Thoracic aorta (tissue), 2 donors: ENCODE results near the gene AUTS2. TPM values are rescaled to one million over a fixed set of nuclear protein-coding genes. Genes with fewer than 3 reads are reported as not detected.

ENCODE experiments used
- ATAC-seq: fragments of 150-250 bp; one replicate; pipeline ENCODE4 v1.8.0; 2017; ENCODE audit warnings: low read depth; ENCODE audit not compliant: insufficient number of reproducible peaks, low FRiP score
- DNase-seq: peaks from one replicate; pipeline ENCODE4 v3.0.0-alpha.2; 2020; ENCODE audit warnings: low spot score
- H3K27ac ChIP-seq, 2 donors: fragments of 200-600 bp; sonication (generic); 1 replicate in 1 of 2; 2 replicates in 1 of 2; pipeline ENCODE4 v1.5.1; 2016; ENCODE audit warnings: mild to moderate bottlenecking in 2 of 2, moderate library complexity in 2 of 2
- H3K27me3 ChIP-seq: fragments of 200-600 bp; sonication (generic); replicated peaks from 2 replicates; pipeline ENCODE4 v1.6.0; 2016; ENCODE audit warnings: mild to moderate bottlenecking; ENCODE audit not compliant: insufficient read depth
- H3K36me3 ChIP-seq: fragments of 200-600 bp; sonication (generic); one replicate; pipeline ENCODE4 v1.5.1; 2016
- H3K4me1 ChIP-seq, 2 donors: fragments of 200-600 bp; sonication (generic); 1 replicate in 1 of 2; 2 replicates in 1 of 2; pipeline versions ENCODE4 v1.5.1 to v1.6.0; 2016; ENCODE audit warnings: low read depth in 2 of 2, mild to moderate bottlenecking in 1 of 2; ENCODE audit not compliant: control insufficient read depth in 1 of 2
- H3K4me3 ChIP-seq: fragments of 200-600 bp; sonication (generic); 2 replicates; pipeline ENCODE4 v1.5.1; 2016; ENCODE audit warnings: mild to moderate bottlenecking
- H3K9me3 ChIP-seq: fragments of 200-600 bp; sonication (generic); 2 replicates; pipeline ENCODE4 v1.5.1; 2016
- total RNA-seq, 2 donors: library from RNA; depleted of rRNA; stranded (reverse); fragments of >200 nt; gene quantifications; one replicate each; pipeline versions ENCODE4 v1.1.0 to v1.2.3, GENCODE V29; 2016
- TF ChIP-seq, protein P1 (sequence below): fragments of 200-600 bp; sonication (generic); IDR thresholded peaks from one replicate; pipeline ENCODE4 v1.5.1; 2019; ENCODE audit warnings: antibody characterized with exemption

AUTS2 gene
- total RNA-seq, 2 donors from 2014 or later, result 49.4 to 101 TPM

DNA sequence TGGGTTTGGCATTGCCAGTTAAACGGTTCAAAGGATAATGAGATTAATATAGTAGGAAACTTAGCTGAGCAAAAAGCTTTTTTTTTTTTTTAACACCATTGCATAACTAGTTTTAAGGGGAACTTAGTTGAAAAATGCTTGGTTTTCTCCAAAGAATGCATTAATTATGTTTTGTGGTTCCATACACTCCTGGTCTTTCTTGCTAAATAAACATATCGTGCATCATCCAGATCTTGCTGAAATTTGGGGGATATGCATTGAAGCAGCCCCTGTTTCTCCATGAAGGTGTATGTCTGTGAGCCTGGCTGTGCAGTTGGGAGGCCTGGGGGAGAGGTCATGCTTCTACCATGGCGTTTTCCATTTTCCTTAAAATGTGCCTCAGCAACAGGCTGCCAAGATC is 975.4 kb downstream of the AUTS2 start:
- ATAC-seq, result no peak

GRCh38 chr7:70574314-70574834 is 976.1 kb downstream of the AUTS2 start:
- ATAC-seq, result no peak
- Histone ChIP-seq H3K27me3 (no peaks in the 10 kb centered on the region), H3K36me3 (no peaks in the 10 kb centered on the region), H3K4me3 (no peak overlapping the region), H3K9me3 (no peaks in the 10 kb centered on the region), H3K4me1 (peaks cover 0 to 4% of the 10 kb centered on the region in 2 donors), H3K27ac (no peak overlapping the region)
- DNase-seq, result no peak
- TF ChIP-seq, protein P1, sequence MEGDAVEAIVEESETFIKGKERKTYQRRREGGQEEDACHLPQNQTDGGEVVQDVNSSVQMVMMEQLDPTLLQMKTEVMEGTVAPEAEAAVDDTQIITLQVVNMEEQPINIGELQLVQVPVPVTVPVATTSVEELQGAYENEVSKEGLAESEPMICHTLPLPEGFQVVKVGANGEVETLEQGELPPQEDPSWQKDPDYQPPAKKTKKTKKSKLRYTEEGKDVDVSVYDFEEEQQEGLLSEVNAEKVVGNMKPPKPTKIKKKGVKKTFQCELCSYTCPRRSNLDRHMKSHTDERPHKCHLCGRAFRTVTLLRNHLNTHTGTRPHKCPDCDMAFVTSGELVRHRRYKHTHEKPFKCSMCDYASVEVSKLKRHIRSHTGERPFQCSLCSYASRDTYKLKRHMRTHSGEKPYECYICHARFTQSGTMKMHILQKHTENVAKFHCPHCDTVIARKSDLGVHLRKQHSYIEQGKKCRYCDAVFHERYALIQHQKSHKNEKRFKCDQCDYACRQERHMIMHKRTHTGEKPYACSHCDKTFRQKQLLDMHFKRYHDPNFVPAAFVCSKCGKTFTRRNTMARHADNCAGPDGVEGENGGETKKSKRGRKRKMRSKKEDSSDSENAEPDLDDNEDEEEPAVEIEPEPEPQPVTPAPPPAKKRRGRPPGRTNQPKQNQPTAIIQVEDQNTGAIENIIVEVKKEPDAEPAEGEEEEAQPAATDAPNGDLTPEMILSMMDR, result no peak

More for the DNA sequence above, 975.4 kb downstream of the AUTS2 start:
- H3K27ac ChIP-seq, result no peak overlapping the region
- no peaks in the 10 kb centered on the region for H3K27me3 ChIP-seq
- no peaks in the 10 kb centered on the region for H3K9me3 ChIP-seq
- peaks cover 0 to 4% of the 10 kb centered on the region in 2 donors for H3K4me1 ChIP-seq
- TF ChIP-seq, protein P1, result no peak
- no peak for DNase-seq
- no peaks in the 10 kb centered on the region for H3K36me3 ChIP-seq
- no peak overlapping the region for H3K4me3 ChIP-seq

DNA sequence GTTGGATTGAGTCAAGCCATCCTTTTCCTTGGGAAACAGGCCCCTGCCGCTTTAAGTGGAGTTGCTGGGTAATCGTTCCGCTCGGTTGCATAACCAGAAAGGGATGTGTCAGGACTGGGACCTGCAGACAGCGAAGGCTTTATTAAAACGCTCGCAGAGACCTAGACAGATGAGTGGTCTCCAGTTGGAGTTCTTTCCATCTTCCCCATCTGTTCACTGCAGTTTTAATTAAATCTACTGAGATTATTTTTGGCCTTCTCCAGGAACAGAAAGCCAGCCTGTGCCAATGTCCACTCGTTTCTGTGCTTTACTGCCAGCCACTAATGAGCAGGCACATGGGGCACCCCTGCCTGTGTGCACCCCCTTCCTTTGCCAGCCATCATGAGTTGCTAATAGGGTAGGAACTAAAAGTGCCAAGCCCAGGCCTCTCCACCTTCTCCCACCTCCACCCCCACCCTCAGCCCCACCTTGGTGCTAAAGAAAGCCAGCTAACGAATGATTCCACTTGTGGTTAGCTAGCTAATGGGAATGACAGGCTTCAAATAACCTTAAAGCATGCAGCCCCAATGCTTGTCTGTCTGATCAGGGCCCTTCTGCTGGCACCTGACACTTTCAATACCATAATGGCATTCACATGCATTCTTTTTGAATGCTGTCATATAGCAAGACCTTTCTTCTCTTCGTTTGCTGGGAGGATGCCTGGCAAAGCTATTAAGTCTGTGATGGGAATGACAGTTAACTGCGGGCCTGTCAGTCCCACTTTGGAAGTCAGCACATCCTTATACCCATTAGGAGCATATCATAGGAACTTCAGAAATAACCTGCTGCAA is 976.9 kb downstream of the AUTS2 start:
- Histone ChIP-seq H3K4me3 (no peak overlapping the region), H3K36me3 (no peaks in the 10 kb centered on the region), H3K27ac (no peak overlapping the region), H3K4me1 (peaks cover 0 to 4% of the 10 kb centered on the region in 2 donors), H3K27me3 (no peaks in the 10 kb centered on the region), H3K9me3 (no peaks in the 10 kb centered on the region)
- no peak for DNase-seq
- TF ChIP-seq, protein P1, result no peak
- no peak for ATAC-seq

DNA sequence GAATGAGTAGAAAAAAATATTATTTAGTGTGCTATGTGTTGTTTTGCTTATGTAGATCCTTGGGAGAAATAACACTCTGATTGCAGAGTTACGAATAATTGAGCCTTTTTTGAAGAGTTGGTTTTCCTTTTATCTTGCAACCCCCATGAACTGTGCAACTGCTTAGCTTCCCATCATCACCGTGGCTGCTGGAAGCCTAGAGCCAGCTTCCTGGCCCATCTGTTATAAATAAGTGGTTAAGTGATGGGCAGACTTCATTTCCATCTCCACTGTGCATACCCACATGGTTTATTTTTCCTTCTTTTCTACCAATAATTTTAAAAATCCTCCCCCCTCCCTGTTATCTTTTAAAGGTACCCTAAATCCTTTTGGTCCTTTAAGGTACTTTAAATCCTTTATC is 978.8 kb downstream of the AUTS2 start:
- no peaks in the 10 kb centered on the region for H3K27me3 ChIP-seq
- no peak for ATAC-seq
- H3K9me3 ChIP-seq, result no peaks in the 10 kb centered on the region
- DNase-seq, result no peak
- H3K4me3 ChIP-seq, result no peak overlapping the region
- H3K27ac ChIP-seq, result no peak overlapping the region
- H3K36me3 ChIP-seq, result no peaks in the 10 kb centered on the region
- TF ChIP-seq, protein P1, result no peak
- H3K4me1 ChIP-seq, result peaks cover 0 to 4% of the 10 kb centered on the region in 2 donors

DNA sequence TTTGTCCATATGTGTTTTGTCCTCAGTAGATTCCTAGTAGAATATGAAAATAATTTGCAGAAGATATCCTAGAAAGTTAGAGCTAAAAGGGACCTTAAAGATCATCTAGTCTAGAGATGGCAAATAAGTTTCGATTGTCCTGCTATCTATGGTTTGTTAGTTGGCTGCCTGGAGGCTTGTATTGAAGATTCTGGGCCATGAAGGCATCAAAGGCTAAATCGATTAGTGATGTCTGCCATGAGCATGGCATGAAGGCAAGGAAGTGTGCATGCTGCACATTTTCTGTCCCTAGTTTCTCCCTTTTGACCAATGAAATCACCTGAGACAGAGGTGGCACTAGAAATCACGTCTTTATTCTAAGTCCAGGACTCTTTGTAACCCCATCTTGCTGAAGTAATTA is 979.9 kb downstream of the AUTS2 start:
- Histone ChIP-seq H3K36me3 (no peaks in the 10 kb centered on the region), H3K4me1 (peaks cover 0 to 4% of the 10 kb centered on the region in 2 donors), H3K27ac (no peak overlapping the region), H3K9me3 (no peaks in the 10 kb centered on the region), H3K27me3 (no peaks in the 10 kb centered on the region), H3K4me3 (no peak overlapping the region)
- DNase-seq (no peak), ATAC-seq (no peak)
- TF ChIP-seq, protein P1, result no peak
